HEK293 (cell line): ENCODE results near the gene ADAMTS14.

Source experiments
- CTCF ChIP-seq: fragments of 450-650 bp; formaldehyde crosslinking; IDR thresholded peaks from 2 replicates; pipeline ENCODE4 v1.5.1; 2016; ENCODE audit warnings: missing biosample characterization, missing genetic modification characterization
- ZBTB17 ChIP-seq: fragments of 450-650 bp; formaldehyde crosslinking; IDR thresholded peaks from 2 replicates; pipeline ENCODE4 v1.5.1; 2016; ENCODE audit warnings: missing biosample characterization, missing genetic modification characterization
- ZFP3 ChIP-seq: fragments of 450-650 bp; formaldehyde crosslinking; IDR thresholded peaks from 2 replicates; pipeline ENCODE4 v1.5.1; 2016; ENCODE audit warnings: low read depth, missing biosample characterization, missing genetic modification characterization
- ZNF311 ChIP-seq: fragments of 450-650 bp; formaldehyde crosslinking; IDR thresholded peaks from 2 replicates; pipeline ENCODE4 v1.5.1; 2017; ENCODE audit warnings: missing biosample characterization, missing genetic modification characterization, borderline replicate concordance
- ZNF416 ChIP-seq: fragments of 450-650 bp; formaldehyde crosslinking; IDR thresholded peaks from 2 replicates; pipeline ENCODE4 v1.5.1; 2016; ENCODE audit warnings: missing biosample characterization, missing genetic modification characterization
- ZSCAN16 ChIP-seq: fragments of 450-650 bp; formaldehyde crosslinking; IDR thresholded peaks from 2 replicates; pipeline ENCODE4 v1.5.1; 2016; ENCODE audit warnings: missing biosample characterization, missing genetic modification characterization

DNA sequence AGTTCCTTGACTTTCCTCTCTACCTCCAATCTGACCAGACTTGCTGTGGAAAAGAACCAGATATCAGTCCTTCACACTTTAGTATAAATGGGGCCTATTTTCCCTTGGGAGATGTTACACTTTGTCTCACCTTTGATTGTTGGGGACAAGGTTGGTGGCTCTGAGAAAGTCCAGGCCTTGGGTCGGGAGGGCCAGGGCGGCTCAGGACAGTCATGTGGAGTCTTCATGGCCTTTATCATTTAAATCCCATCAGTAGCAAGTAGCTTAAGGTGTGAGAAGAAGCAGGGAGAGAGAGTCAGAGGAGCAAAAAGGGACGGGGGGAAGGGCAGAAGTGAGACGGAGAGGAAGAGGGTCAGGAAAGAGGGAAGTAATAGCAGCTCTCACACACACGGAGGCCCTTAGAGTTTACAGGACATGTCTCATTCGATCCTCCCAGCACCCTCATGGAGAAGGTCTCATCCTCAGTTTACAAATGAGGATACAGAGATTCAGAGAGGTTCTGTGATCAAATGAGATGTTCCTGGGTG lies 72.4 kb downstream of the ADAMTS14 start:
- TF ChIP-seq CTCF (tag by site-specific recombination) (no peak), ZNF311 (tag by site-specific recombination) (no peak), ZNF416 (no peak), ZSCAN16 (tag by site-specific recombination) (no peak), ZFP3 (tag by site-specific recombination) (no peak), ZBTB17 (tag by site-specific recombination) (no peak)
